IPS-20b (cell line): ENCODE results near the gene SIX2.

Experiments used
- H3K27ac ChIP-seq: one replicate; pipeline ENCODE4 v1.5.1; 2013; ENCODE audit warnings: low read length
- H3K27me3 ChIP-seq: 2 replicates; pipeline ENCODE4 v1.6.1; 2013; ENCODE audit warnings: mild to moderate bottlenecking, low read length, inconsistent platforms; ENCODE audit not compliant: insufficient read depth
- H3K36me3 ChIP-seq: 2 replicates; pipeline ENCODE4 v1.6.1; 2013; ENCODE audit warnings: low read depth, mild to moderate bottlenecking, inconsistent platforms, low read length, moderate library complexity; ENCODE audit not compliant: insufficient read depth
- H3K4me1 ChIP-seq: 2 replicates; pipeline ENCODE4 v1.6.1; 2013; ENCODE audit warnings: mild to moderate bottlenecking, control low read depth, inconsistent platforms, low read length, moderate library complexity; ENCODE audit not compliant: insufficient read depth
- H3K4me3 ChIP-seq: 2 replicates; pipeline ENCODE4 v1.5.1; 2013; ENCODE audit warnings: mild to moderate bottlenecking, low read length, inconsistent platforms
- H3K9ac ChIP-seq: 2 replicates; pipeline ENCODE4 v1.6.1; 2013; ENCODE audit warnings: low read depth, mild to moderate bottlenecking, inconsistent platforms, low read length, moderate library complexity
- H3K9me3 ChIP-seq: 2 replicates; pipeline ENCODE4 v1.6.1; 2013; ENCODE audit warnings: mild to moderate bottlenecking, low read depth, low read length, inconsistent platforms; ENCODE audit not compliant: insufficient read depth

Gene SIX2

DNA sequence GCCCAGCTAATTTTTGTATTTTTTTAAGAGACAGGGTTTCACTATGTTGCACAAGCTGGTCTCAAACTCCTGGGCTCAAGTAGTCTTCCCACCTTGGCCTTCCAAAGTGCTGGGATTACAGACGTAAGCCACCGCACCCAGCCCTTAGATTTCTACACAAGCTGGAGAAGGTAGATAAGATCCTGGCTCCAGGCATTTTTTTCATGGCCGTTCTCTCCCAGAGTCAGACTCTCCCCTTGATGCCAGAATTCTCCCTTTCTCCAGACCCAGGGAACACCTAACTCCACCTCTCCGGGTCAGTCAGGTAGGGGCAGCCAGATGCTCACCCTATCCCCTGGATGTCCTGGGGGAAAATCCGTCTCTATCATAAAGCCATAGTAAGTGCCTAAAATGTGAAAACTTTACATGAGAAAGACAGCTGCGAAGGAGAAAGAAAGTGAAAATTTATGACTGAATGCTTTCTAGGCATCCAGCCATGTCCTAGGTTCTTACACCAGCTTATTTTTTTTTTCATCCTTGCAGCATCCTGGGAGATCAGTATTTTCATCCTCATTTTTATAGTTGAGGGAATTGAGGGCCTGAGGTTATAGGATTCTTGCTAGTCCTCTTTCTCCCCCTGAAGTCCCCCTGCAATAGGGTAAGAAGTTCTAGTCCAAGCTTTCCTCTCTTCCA lies 51.5 kb downstream of the SIX2 start:
- no peak overlapping the region for H3K27ac ChIP-seq
- no peaks in the 10 kb centered on the region for H3K36me3 ChIP-seq
- peaks cover 71% of the 10 kb centered on the region for H3K27me3 ChIP-seq

DNA sequence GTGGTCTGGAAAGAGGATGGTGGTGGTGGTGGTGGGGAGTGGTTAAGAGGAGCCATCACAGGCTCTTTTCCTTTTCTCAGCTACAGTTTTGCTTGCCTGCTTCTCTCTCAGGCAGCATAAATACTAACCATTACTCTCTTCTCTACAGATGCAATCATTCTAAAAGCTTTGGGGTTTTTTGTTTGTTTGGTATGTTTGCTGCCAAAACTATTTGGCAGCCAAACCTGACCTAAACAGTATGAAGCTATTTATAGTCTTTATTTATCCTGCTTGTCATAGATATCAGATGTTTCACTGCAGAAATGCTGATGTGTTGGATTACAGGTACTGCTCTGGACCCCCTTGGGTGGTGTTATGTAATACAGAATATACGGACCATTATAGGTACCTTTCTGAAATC lies 52.4 kb downstream of the SIX2 start:
- Histone ChIP-seq H3K36me3 (no peaks in the 10 kb centered on the region), H3K27ac (no peak overlapping the region), H3K9me3 (peaks cover 13% of the 10 kb centered on the region; the same call in 1 of the 2 replicates), H3K27me3 (peaks cover 76% of the 10 kb centered on the region), H3K4me3 (no peak overlapping the region), H3K9ac (no peak overlapping the region), H3K4me1 (peaks cover 6% of the 10 kb centered on the region)

More for the DNA sequence above, 51.5 kb downstream of the SIX2 start:
- Histone ChIP-seq H3K4me1 (peaks cover 6% of the 10 kb centered on the region), H3K4me3 (no peak overlapping the region), H3K9me3 (peaks cover 13% of the 10 kb centered on the region; the same call in 1 of the 2 replicates), H3K9ac (no peak overlapping the region)

DNA sequence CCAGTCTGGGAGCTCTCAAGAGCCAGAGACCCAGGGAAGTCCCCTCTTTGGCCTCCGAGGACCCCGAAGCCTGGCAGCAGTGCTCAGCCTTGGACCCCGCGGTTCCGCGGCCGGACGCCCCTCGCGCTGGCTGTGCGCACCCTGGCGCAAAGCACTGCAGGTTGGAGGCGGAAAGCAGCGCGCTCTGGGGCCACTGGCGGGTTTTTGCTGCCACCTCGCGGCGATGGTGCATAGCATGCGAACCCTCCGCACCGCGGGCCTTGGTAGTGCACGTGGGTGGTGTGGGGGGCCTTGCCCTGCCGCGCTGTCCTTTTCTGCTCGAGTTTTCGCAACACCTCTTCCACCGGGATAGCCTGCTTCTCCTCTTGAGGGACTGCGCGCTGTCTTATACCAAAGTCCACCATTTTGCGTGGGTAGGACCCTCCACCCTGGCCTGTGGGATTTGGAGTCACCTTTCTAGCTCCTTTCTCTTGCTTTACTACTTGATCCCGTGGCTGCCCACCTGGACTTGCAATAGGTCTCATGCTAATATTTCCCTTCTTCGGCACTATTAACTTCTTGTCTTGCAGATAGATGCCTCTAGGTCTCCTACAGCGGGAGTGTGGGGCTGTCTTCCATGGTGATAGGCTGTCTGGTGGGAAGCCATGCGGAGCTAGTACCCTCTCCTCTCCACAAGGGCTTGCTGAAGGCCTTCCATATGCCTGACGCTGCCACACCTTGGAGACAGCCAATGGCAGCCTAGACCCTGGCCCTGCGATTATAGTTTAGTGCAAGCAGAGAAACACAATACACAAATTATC lies 53.5 kb downstream of the SIX2 start:
- H3K36me3 ChIP-seq, result no peaks in the 10 kb centered on the region
- peaks cover 6% of the 10 kb centered on the region for H3K4me1 ChIP-seq
- H3K9ac ChIP-seq, result no peak overlapping the region
- peak overlapping the region; percentile 41; the same call in 1 of the 2 replicates for H3K4me3 ChIP-seq
- H3K27me3 ChIP-seq, result peaks cover 81% of the 10 kb centered on the region
- no peak overlapping the region for H3K27ac ChIP-seq
- H3K9me3 ChIP-seq, result peaks cover 13% of the 10 kb centered on the region; the same call in 1 of the 2 replicates
